Loucy (cell line): ENCODE measurements around the gene TSHR.

Experiments
- H2AFZ ChIP-seq: fragments of 200-600 bp; sonication (generic); 2 replicates; pipeline ENCODE4 v1.6.0; 2016; ENCODE audit warnings: antibody characterized with exemption, mild to moderate bottlenecking, low read length, moderate library complexity
- H3F3A ChIP-seq: fragments of 200-600 bp; 2 replicates; pipeline ENCODE4 v1.6.0; 2016; ENCODE audit warnings: antibody characterized with exemption, low read depth, mild to moderate bottlenecking
- H3K27me3 ChIP-seq: fragments of 200-600 bp; sonication (generic); 2 replicates; pipeline ENCODE4 v1.6.1; 2014; ENCODE audit warnings: low read length, mild to moderate bottlenecking; ENCODE audit not compliant: insufficient read depth, poor library complexity, severe bottlenecking
- H3K36me3 ChIP-seq: fragments of 200-600 bp; sonication (generic); 2 replicates; pipeline ENCODE4 v1.6.1; 2016; ENCODE audit warnings: low read length; ENCODE audit not compliant: insufficient read depth
- H3K4me1 ChIP-seq: fragments of 200-600 bp; sonication (generic); 2 replicates; pipeline ENCODE4 v1.5.1; 2014; ENCODE audit warnings: low read length, mild to moderate bottlenecking; ENCODE audit not compliant: insufficient read depth, poor library complexity, severe bottlenecking
- H3K4me2 ChIP-seq: fragments of 200-600 bp; sonication (generic); 2 replicates; pipeline ENCODE4 v1.6.0; 2014; ENCODE audit warnings: antibody characterized with exemption, low read length, low read depth, mild to moderate bottlenecking; ENCODE audit not compliant: poor library complexity, severe bottlenecking
- H3K4me3 ChIP-seq: fragments of 200-600 bp; sonication (generic); 2 replicates; pipeline ENCODE4 v1.5.1; 2014; ENCODE audit warnings: low read length, mild to moderate bottlenecking, mixed read lengths; ENCODE audit not compliant: poor library complexity, severe bottlenecking
- H3K79me2 ChIP-seq: fragments of 200-600 bp; sonication (generic); 2 replicates; pipeline ENCODE4 v1.6.1; 2014; ENCODE audit warnings: low read length; ENCODE audit not compliant: insufficient read depth
- H3K9ac ChIP-seq: fragments of 200-600 bp; sonication (generic); 2 replicates; pipeline ENCODE4 v1.6.0; 2014; ENCODE audit warnings: mild to moderate bottlenecking, low read depth, low read length, moderate library complexity; ENCODE audit not compliant: poor library complexity, severe bottlenecking
- H3K9me2 ChIP-seq: fragments of 200-600 bp; sonication (generic); replicated peaks from 2 replicates; pipeline ENCODE4 v1.6.1; 2016; ENCODE audit warnings: low read depth, low read length, mixed read lengths
- H3K9me3 ChIP-seq: fragments of 200-600 bp; sonication (generic); 2 replicates; pipeline ENCODE4 v1.6.1; 2014; ENCODE audit warnings: mild to moderate bottlenecking, antibody characterized with exemption, low read length, low read depth; ENCODE audit not compliant: insufficient read depth
- H4K20me1 ChIP-seq: fragments of 200-600 bp; sonication (generic); 2 replicates; pipeline ENCODE4 v1.6.0; 2014; ENCODE audit warnings: antibody characterized with exemption, low read length, mild to moderate bottlenecking; ENCODE audit not compliant: insufficient read depth, poor library complexity, severe bottlenecking
- EZH2phosphoT487 ChIP-seq: fragments of 200-600 bp; IDR thresholded peaks from 2 replicates; pipeline ENCODE4 v1.6.1; 2018; ENCODE audit warnings: antibody characterized with exemption, mild to moderate bottlenecking, moderate library complexity, borderline replicate concordance
- TF ChIP-seq, protein P1 (sequence below): fragments of 200-600 bp; sonication (generic); conservative IDR thresholded peaks from 2 replicates; pipeline ENCODE4 v1.5.1; 2014; ENCODE audit warnings: mild to moderate bottlenecking, antibody characterized with exemption, low read length

The TSHR gene

DNA sequence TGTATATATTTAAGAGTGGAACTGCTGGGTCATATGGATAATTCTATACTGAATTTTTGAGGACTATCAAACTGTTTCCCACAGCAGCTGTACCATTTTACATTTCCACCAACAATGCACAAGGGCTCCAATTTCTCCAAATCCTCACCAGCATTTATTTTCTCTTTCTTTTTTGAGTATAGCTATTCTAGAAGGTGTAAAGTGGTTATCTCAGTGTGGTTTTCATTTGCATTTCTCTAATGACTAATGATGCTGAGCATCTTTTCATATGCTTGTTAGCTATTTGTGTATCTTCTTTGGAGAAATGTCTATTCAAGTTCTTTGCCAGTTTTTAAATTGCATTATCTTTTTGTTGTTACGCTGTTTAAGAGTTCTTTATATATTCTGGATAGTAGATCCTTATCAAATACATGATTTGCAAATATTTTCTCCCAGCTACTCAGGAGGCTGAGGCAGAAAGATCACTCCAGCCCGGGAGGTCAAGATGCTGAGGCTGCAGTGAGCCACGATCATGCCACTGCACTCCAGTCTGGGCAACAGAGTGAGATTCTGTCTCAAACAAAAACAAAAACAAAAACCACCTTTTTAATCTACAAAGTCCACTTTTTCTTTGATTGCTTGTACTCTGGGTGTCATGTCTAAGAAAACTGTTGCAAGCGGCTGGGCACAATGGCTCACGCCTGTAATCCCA is 232.6 kb downstream of the TSHR start:
- peaks cover 17% of the 10 kb centered on the region for H3K4me1 ChIP-seq
- no peak for TF ChIP-seq EZH2phosphoT487
- TF ChIP-seq, protein P1, sequence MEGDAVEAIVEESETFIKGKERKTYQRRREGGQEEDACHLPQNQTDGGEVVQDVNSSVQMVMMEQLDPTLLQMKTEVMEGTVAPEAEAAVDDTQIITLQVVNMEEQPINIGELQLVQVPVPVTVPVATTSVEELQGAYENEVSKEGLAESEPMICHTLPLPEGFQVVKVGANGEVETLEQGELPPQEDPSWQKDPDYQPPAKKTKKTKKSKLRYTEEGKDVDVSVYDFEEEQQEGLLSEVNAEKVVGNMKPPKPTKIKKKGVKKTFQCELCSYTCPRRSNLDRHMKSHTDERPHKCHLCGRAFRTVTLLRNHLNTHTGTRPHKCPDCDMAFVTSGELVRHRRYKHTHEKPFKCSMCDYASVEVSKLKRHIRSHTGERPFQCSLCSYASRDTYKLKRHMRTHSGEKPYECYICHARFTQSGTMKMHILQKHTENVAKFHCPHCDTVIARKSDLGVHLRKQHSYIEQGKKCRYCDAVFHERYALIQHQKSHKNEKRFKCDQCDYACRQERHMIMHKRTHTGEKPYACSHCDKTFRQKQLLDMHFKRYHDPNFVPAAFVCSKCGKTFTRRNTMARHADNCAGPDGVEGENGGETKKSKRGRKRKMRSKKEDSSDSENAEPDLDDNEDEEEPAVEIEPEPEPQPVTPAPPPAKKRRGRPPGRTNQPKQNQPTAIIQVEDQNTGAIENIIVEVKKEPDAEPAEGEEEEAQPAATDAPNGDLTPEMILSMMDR = no peak
- H3K27me3 ChIP-seq = no peaks in the 10 kb centered on the region
- no peak overlapping the region for H3K4me2 ChIP-seq
- no peaks in the 10 kb centered on the region for H3K9me3 ChIP-seq
- peaks cover 78% of the 10 kb centered on the region for H3K36me3 ChIP-seq
- H3F3A ChIP-seq = no peaks in the 10 kb centered on the region; the same call in 1 of the 2 replicates
- no peak overlapping the region for H3K9ac ChIP-seq
- peaks cover 5% of the 10 kb centered on the region for H4K20me1 ChIP-seq
- H3K9me2 ChIP-seq = no peaks in the 10 kb centered on the region
- H3K4me3 ChIP-seq = no peak overlapping the region
- peaks cover 51% of the 10 kb centered on the region for H3K79me2 ChIP-seq
- no peak overlapping the region for H2AFZ ChIP-seq

DNA sequence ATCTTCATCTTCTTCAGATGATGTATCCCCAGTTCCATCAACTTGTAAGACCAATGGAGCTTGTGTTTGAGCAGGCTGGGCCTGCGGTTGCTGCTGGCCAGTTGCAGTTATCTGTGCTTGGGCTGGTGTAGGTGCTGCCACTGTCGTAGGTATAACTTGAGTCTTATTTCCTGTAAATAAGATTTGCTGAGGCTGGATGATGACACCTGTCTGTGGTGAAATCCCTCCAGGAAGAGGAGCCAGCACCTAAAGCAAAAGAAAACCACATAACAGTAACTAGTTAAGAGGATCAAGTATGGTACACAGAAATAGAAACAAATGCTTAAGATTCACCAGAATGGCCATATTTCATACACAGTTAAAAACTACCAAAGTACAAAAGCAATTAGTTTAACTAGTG is 237.2 kb downstream of the TSHR start:
- peaks cover 85% of the 10 kb centered on the region for H3K36me3 ChIP-seq
- H3K27me3 ChIP-seq = no peaks in the 10 kb centered on the region
- no peak overlapping the region for H3K4me3 ChIP-seq
- H2AFZ ChIP-seq = no peak overlapping the region
- peaks cover 5% of the 10 kb centered on the region for H4K20me1 ChIP-seq
- H3F3A ChIP-seq = no peaks in the 10 kb centered on the region; the same call in 1 of the 2 replicates
- H3K9me2 ChIP-seq = no peaks in the 10 kb centered on the region
- H3K4me2 ChIP-seq = no peak overlapping the region
- peaks cover 42% of the 10 kb centered on the region; the same call in 1 of the 2 replicates for H3K79me2 ChIP-seq
- peaks cover 17% of the 10 kb centered on the region for H3K4me1 ChIP-seq
- no peak for TF ChIP-seq EZH2phosphoT487
- TF ChIP-seq, protein P1 = no peak
- no peak overlapping the region for H3K9ac ChIP-seq
- H3K9me3 ChIP-seq = no peaks in the 10 kb centered on the region

DNA sequence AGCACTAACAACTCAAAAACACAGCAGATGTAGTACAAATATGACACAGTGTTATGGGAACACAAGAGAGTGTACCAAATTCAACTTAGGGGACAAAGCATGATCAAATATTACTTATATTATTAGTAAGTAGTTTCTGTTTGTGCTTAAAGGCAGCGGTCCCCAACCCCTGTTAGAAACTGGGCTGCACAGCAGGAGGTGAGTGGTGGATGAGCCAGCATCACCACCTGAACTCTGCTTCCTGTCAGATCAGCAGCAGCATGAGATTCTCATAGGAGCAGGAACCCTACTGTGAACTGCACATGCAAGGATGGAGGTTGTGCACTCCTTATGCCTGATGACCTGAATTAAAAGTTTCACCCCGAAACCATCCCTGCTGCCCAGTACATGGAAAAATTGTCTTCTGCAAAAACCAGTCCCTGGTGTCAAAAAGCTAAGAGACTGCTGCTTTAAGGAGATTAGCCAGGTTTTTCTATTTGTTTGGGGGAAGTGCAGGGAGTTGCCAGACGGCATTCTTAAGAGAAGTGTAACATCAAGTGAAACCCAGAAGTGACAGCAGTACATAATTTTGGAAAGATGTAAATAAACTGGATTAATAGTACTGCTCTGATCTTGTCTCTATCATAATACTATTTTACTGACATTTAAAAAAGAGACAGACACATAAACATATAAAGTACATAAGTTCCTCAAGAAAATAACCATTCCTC is 238.7 kb downstream of the TSHR start:
- Histone ChIP-seq H3K4me1 (peaks cover 13% of the 10 kb centered on the region), H3K9ac (no peak overlapping the region), H3K4me2 (no peak overlapping the region), H3K36me3 (peaks cover 89% of the 10 kb centered on the region), H3K9me3 (no peaks in the 10 kb centered on the region), H3K27me3 (no peaks in the 10 kb centered on the region), H3K9me2 (no peaks in the 10 kb centered on the region), H2AFZ (no peak overlapping the region), H3F3A (no peaks in the 10 kb centered on the region; the same call in 1 of the 2 replicates), H3K4me3 (no peak overlapping the region), H3K79me2 (peaks cover 41% of the 10 kb centered on the region), H4K20me1 (peaks cover 12% of the 10 kb centered on the region)
- TF ChIP-seq, protein P1 = no peak
- no peak for TF ChIP-seq EZH2phosphoT487
